Astrocyte (in vitro differentiated cells and primary cell): ENCODE data around the gene ZNF605. TPM values are rescaled to one million over a fixed set of nuclear protein-coding genes. Genes with fewer than 3 reads are reported as not detected.

ENCODE experiments used
- DNase-seq: peaks from one replicate; pipeline ENCODE4 v3.0.0-alpha.2; 2010; ENCODE audit warnings: low read depth
- FAIRE-seq: peaks from 2 replicates; lab custom pipeline; 2011; peaks lifted over from hg19 to GRCh38; lab: Jason Lieb, UNC
- H2AFZ ChIP-seq: 2 replicates; pipeline ENCODE4 v1.6.0; 2012; ENCODE audit warnings: low read depth, low read length, inconsistent platforms
- H3K27ac ChIP-seq: 2 replicates; pipeline ENCODE4 v1.5.1; 2011; ENCODE audit warnings: low read depth, low read length, inconsistent platforms
- H3K27me3 ChIP-seq: 2 replicates; pipeline ENCODE4 v1.6.0; 2011; ENCODE audit warnings: low read length, inconsistent platforms; ENCODE audit not compliant: insufficient read depth
- H3K36me3 ChIP-seq: 2 replicates; pipeline ENCODE4 v1.5.1; 2011; ENCODE audit warnings: low read length, inconsistent platforms; ENCODE audit not compliant: insufficient read depth
- H3K4me1 ChIP-seq: 2 replicates; pipeline ENCODE4 v1.5.1; 2011; ENCODE audit warnings: low read length, inconsistent platforms; ENCODE audit not compliant: insufficient read depth
- H3K4me2 ChIP-seq: 2 replicates; pipeline ENCODE4 v1.6.0; 2012; ENCODE audit warnings: low read length, inconsistent platforms
- H3K4me3 ChIP-seq: 2 replicates; pipeline ENCODE4 v1.5.1; 2011; ENCODE audit warnings: low read depth, mild to moderate bottlenecking, low read length, inconsistent platforms; ENCODE audit not compliant: insufficient read depth
- H3K79me2 ChIP-seq: 2 replicates; pipeline ENCODE4 v1.6.0; 2012; ENCODE audit warnings: mild to moderate bottlenecking, low read length, inconsistent platforms; ENCODE audit not compliant: insufficient read depth
- H3K9ac ChIP-seq: 2 replicates; pipeline ENCODE4 v1.6.0; 2012; ENCODE audit warnings: mild to moderate bottlenecking, low read length, inconsistent platforms
- H3K9me3 ChIP-seq: 2 replicates; pipeline ENCODE4 v1.5.1; 2012; ENCODE audit warnings: low read depth, mild to moderate bottlenecking, low read length, inconsistent platforms; ENCODE audit not compliant: insufficient read depth
- H4K20me1 ChIP-seq: 2 replicates; pipeline ENCODE4 v1.6.0; 2012; ENCODE audit warnings: low read length, inconsistent platforms; ENCODE audit not compliant: insufficient read depth
- H3K27ac Mint-ChIP-seq: one replicate; pipeline ENCODE4 v1.8.0; 2021; ENCODE audit warnings: mild to moderate bottlenecking, mixed read lengths; ENCODE audit not compliant: unreplicated experiment
- H3K27me3 Mint-ChIP-seq: one replicate; pipeline ENCODE4 v1.8.0; 2021; ENCODE audit warnings: low read depth, mixed read lengths; ENCODE audit not compliant: unreplicated experiment
- H3K36me3 Mint-ChIP-seq: one replicate; pipeline ENCODE4 v1.8.0; 2021; ENCODE audit warnings: low read depth, mixed read lengths; ENCODE audit not compliant: unreplicated experiment
- H3K4me1 Mint-ChIP-seq: one replicate; pipeline ENCODE4 v1.8.0; 2021; ENCODE audit warnings: low read depth, mixed read lengths; ENCODE audit not compliant: unreplicated experiment
- H3K4me3 Mint-ChIP-seq: one replicate; pipeline ENCODE4 v1.8.0; 2021; ENCODE audit warnings: mild to moderate bottlenecking, moderate library complexity, mixed read lengths; ENCODE audit not compliant: unreplicated experiment
- H3K9me3 Mint-ChIP-seq: one replicate; pipeline ENCODE4 v1.8.0; 2021; ENCODE audit warnings: mild to moderate bottlenecking, mixed read lengths; ENCODE audit not compliant: unreplicated experiment
- CTCF ChIP-seq: IDR thresholded peaks from 2 replicates; pipeline ENCODE4 v1.5.1; 2011; ENCODE audit warnings: low read depth, mild to moderate bottlenecking, inconsistent platforms, low read length, moderate library complexity; ENCODE audit not compliant: insufficient read depth
- EZH2 ChIP-seq: IDR thresholded peaks from 2 replicates; pipeline ENCODE4 v1.6.1; 2012; ENCODE audit warnings: mild to moderate bottlenecking, low read length, inconsistent platforms; ENCODE audit not compliant: insufficient read depth
- total RNA-seq: library from RNA; stranded (reverse); gene quantifications from 2 replicates; pipeline ENCODE4 v1.2.1, GENCODE V29; 2021

ZNF605 gene
- total RNA-seq, 1 donor from 2014 or later = 16.2 TPM

GRCh38 chr12:132946246-132946820, 9.8 kb downstream of the ZNF605 start:
- Histone ChIP-seq H3K79me2 (peaks cover 31% of the 10 kb centered on the region), H3K4me1 (no peaks in the 10 kb centered on the region), H3K36me3 (peaks cover 31% of the 10 kb centered on the region), H4K20me1 (peaks cover 16% of the 10 kb centered on the region), H3K9me3 (peaks cover 64% of the 10 kb centered on the region), H3K27ac (no peak overlapping the region), H3K4me2 (no peak overlapping the region), H3K27me3 (no peaks in the 10 kb centered on the region), H3K4me3 (no peak overlapping the region), H2AFZ (no peak overlapping the region), H3K9ac (no peak overlapping the region)
- FAIRE-seq (no peak), DNase-seq (no peak)
- Mint-ChIP-seq H3K4me3 (no peak overlapping the region), H3K4me1 (no peaks in the 10 kb centered on the region), H3K27me3 (no peaks in the 10 kb centered on the region), H3K36me3 (peaks cover 64% of the 10 kb centered on the region), H3K27ac (no peak overlapping the region), H3K9me3 (peaks cover 34% of the 10 kb centered on the region)
- no peak for TF ChIP-seq EZH2
- TF ChIP-seq CTCF = no peak

GRCh38 chr12:132945806-132946205, 10.3 kb downstream of the ZNF605 start:
- Mint-ChIP-seq H3K27ac (no peak overlapping the region), H3K36me3 (peaks cover 69% of the 10 kb centered on the region), H3K9me3 (peaks cover 39% of the 10 kb centered on the region), H3K27me3 (no peaks in the 10 kb centered on the region), H3K4me3 (no peak overlapping the region), H3K4me1 (no peaks in the 10 kb centered on the region)
- Histone ChIP-seq H3K4me2 (no peak overlapping the region), H3K36me3 (peaks cover 34% of the 10 kb centered on the region), H3K27me3 (no peaks in the 10 kb centered on the region), H2AFZ (no peak overlapping the region), H3K79me2 (peaks cover 25% of the 10 kb centered on the region), H3K9me3 (peaks cover 64% of the 10 kb centered on the region), H3K27ac (no peak overlapping the region), H4K20me1 (peaks cover 11% of the 10 kb centered on the region), H3K4me3 (no peak overlapping the region), H3K4me1 (no peaks in the 10 kb centered on the region), H3K9ac (no peak overlapping the region)
- FAIRE-seq = no peak
- no peak for DNase-seq
- TF ChIP-seq CTCF = no peak
- TF ChIP-seq EZH2 = no peak

GRCh38 chr12:132942611-132943010, 13.5 kb downstream of the ZNF605 start:
- peaks cover 49% of the 10 kb centered on the region for H3K9me3 Mint-ChIP-seq
- Histone ChIP-seq H3K27ac (no peak overlapping the region), H3K4me3 (no peak overlapping the region), H2AFZ (no peak overlapping the region), H3K4me2 (no peak overlapping the region), H3K79me2 (peaks cover 5% of the 10 kb centered on the region), H3K9ac (no peak overlapping the region), H4K20me1 (no peaks in the 10 kb centered on the region), H3K27me3 (no peaks in the 10 kb centered on the region), H3K4me1 (no peaks in the 10 kb centered on the region), H3K9me3 (peaks cover 43% of the 10 kb centered on the region), H3K36me3 (peaks cover 34% of the 10 kb centered on the region)
- H3K27me3 Mint-ChIP-seq = no peaks in the 10 kb centered on the region
- no peak overlapping the region for H3K27ac Mint-ChIP-seq
- FAIRE-seq = no peak
- TF ChIP-seq CTCF = no peak
- no peak for TF ChIP-seq EZH2
- H3K4me1 Mint-ChIP-seq = no peaks in the 10 kb centered on the region
- no peak for DNase-seq
- no peak overlapping the region for H3K4me3 Mint-ChIP-seq
- H3K36me3 Mint-ChIP-seq = peaks cover 66% of the 10 kb centered on the region
